HepG2 (cell line): Measurements from ENCODE around the gene ANKRD17. TPM values are rescaled to one million over a fixed set of nuclear protein-coding genes. Genes with fewer than 3 reads are reported as not detected.
A peak's percentile ranks its signal among the peaks of the same experiment; 100 is the strongest.

Experiments
- ATAC-seq: fragments of 200-7000 bp; cut with Tn5 transposase; 3 replicates; pipeline ENCODE4 v1.9.1; 2020; ENCODE audit warnings: mild to moderate bottlenecking, moderate library complexity
- BruUV-seq: library from RNA; stranded (reverse); fragments of 400-500 nt; replicated peaks from 2 replicates; lab custom pipeline; 2021; lab: Mats Ljungman, UMichigan
- CTCF ChIA-PET: fragments of 300-600 bp; formaldehyde crosslinking; extraction: SDS; loops from one replicate; lab custom pipeline; 2021; ENCODE audit warnings: low total read pairs, inconsistent platforms, low intra/inter-chr PET ratio; lab: Yijun Ruan, JAX
- POLR2A ChIA-PET: fragments of 350-600 bp; sonication (Branson Sonifier 250); formaldehyde crosslinking; loops from one replicate; lab custom pipeline; 2020; ENCODE audit warnings: antibody characterized with exemption, inconsistent platforms; lab: Yijun Ruan, JAX
- DNase-seq: peaks from one replicate; pipeline ENCODE4 v3.0.0-alpha.2; 2015; ENCODE audit warnings: low spot score
- FAIRE-seq: peaks from 3 replicates; lab custom pipeline; 2011; peaks lifted over from hg19 to GRCh38; lab: Jason Lieb, UNC
- H2AFZ ChIP-seq: one replicate; pipeline ENCODE4 v1.6.1; 2011; ENCODE audit warnings: low read length, inconsistent platforms
- H3K27ac ChIP-seq: fragments of 300-600 bp; 3 replicates; pipeline ENCODE4 v1.8.0; 2011; ENCODE audit warnings: mixed run types, mild to moderate bottlenecking, mixed read lengths, low read length, inconsistent platforms; ENCODE audit not compliant: insufficient read depth; ENCODE audit errors: extremely low read length
- H3K27me3 ChIP-seq, 2 experiments: fragments of 200-600 bp in 1 of 2; 2 replicates in 1 of 2; 3 replicates in 1 of 2; pipeline versions ENCODE4 v1.6.0 to v1.8.0; 2011; ENCODE audit warnings: low read length in 2 of 2, mild to moderate bottlenecking in 2 of 2, moderate library complexity in 2 of 2, inconsistent platforms in 1 of 2; ENCODE audit not compliant: insufficient read depth in 2 of 2, control insufficient read depth in 1 of 2
- H3K36me3 ChIP-seq, 2 experiments: fragments of 200-600 bp in 1 of 2; replicated peaks in 1 of 2; 2 replicates in 1 of 2; 3 replicates in 1 of 2; pipeline versions ENCODE4 v1.5.1 to v1.8.0; 2011; ENCODE audit warnings: low read length in 2 of 2, inconsistent platforms in 1 of 2; ENCODE audit not compliant: insufficient read depth in 2 of 2, control insufficient read depth in 1 of 2
- H3K4me1 ChIP-seq: 2 replicates; pipeline ENCODE4 v1.5.1; 2012; ENCODE audit warnings: low read length, inconsistent platforms; ENCODE audit not compliant: insufficient read depth
- H3K4me2 ChIP-seq: 2 replicates; pipeline ENCODE4 v1.6.0; 2011; ENCODE audit warnings: low read depth, low read length, inconsistent platforms
- H3K4me3 ChIP-seq, 3 experiments: fragments of 200-600 bp in 1 of 3; sonication (generic), shearing (Covaris generic) in 1 of 3; replicated peaks in 1 of 3; 2 replicates each; pipeline ENCODE4 v1.5.1; 2011 to 2016; ENCODE audit warnings: low read length in 3 of 3, inconsistent platforms in 2 of 3, low read depth in 2 of 3, mild to moderate bottlenecking in 2 of 3, control low read depth in 1 of 3, mixed read lengths in 1 of 3; ENCODE audit not compliant: insufficient read depth in 1 of 3
- H3K79me2 ChIP-seq: one replicate; pipeline ENCODE4 v1.6.1; 2011; ENCODE audit warnings: low read length, inconsistent platforms; ENCODE audit not compliant: insufficient read depth
- H3K9ac ChIP-seq: 2 replicates; pipeline ENCODE4 v1.6.0; 2011; ENCODE audit warnings: mild to moderate bottlenecking, low read depth, low read length, inconsistent platforms; ENCODE audit not compliant: insufficient read depth
- H3K9me3 ChIP-seq: 2 replicates; pipeline ENCODE4 v1.5.1; 2012; ENCODE audit warnings: mild to moderate bottlenecking, low read length
- H4K20me1 ChIP-seq: 2 replicates; pipeline ENCODE4 v1.6.0; 2011; ENCODE audit warnings: inconsistent platforms, mild to moderate bottlenecking, low read length, moderate library complexity; ENCODE audit not compliant: insufficient read depth
- ATRX ChIP-seq: sonication (generic); formaldehyde crosslinking; IDR thresholded peaks from 2 replicates; pipeline ENCODE4 v1.4.0; 2020; ENCODE audit warnings: missing genetic modification reagents, borderline replicate concordance
- EEA1 ChIP-seq: sonication (generic); formaldehyde crosslinking; IDR thresholded peaks from 2 replicates; pipeline ENCODE4 v1.5.1; 2020; ENCODE audit warnings: mild to moderate bottlenecking, missing genetic modification reagents, borderline replicate concordance
- HNRNPL ChIP-seq: fragments of 200-400 bp; formaldehyde crosslinking; IDR thresholded peaks from 2 replicates; pipeline ENCODE4 v1.6.1; 2017; ENCODE audit warnings: mild to moderate bottlenecking, low read depth, low read length
- MEIS1 ChIP-seq: sonication (generic); formaldehyde crosslinking; IDR thresholded peaks from 2 replicates; pipeline ENCODE4 v1.9.0; 2021; ENCODE audit warnings: mild to moderate bottlenecking, missing genetic modification reagents, moderate library complexity, borderline replicate concordance
- NFKB2 ChIP-seq: sonication (generic); formaldehyde crosslinking; IDR thresholded peaks from 2 replicates; pipeline ENCODE4 v1.4.0; 2020; ENCODE audit warnings: missing genetic modification reagents, borderline replicate concordance
- ZFP1 ChIP-seq: IDR thresholded peaks from 2 replicates; pipeline ENCODE4 v1.6.1; 2016
- ZFP36L2 ChIP-seq: sonication (generic); formaldehyde crosslinking; IDR thresholded peaks from 2 replicates; pipeline ENCODE4 v1.4.0; 2020; ENCODE audit warnings: missing genetic modification reagents
- WGBS: methylation state at CpG from one replicate; pipeline ENCODE4 v1.1.6; 2017; ENCODE audit warnings: low lambda C conversion rate; 5-methylcytosine and 5-hydroxymethylcytosine counted together
- in situ Hi-C: cut with HindIII; loops from 2 replicates; pipeline ENCODE4 v1.10.0; 2017; ENCODE audit warnings: low pct_unique_long_range_greater_than_20kb; ENCODE audit not compliant: extremely low pct_ligation_motif_present
- intact Hi-C: fragments of 100-400 bp; cut with micrococcal nuclease; formaldehyde crosslinking; loops from one replicate; pipeline ENCODE4 v1.10.0; 2022; ENCODE audit not compliant: unreplicated experiment
- polyA plus RNA-seq, 8 experiments: library from polyadenylated mRNA; depleted of rRNA in 3 of 8; stranded (reverse) in 7 of 8; unstranded in 1 of 8; fragments of >200 nt; fragmentation: Illumina TruSeq in 4 of 8; extraction: Trizol in 4 of 8; gene quantifications; 2 replicates each; pipeline versions ENCODE4 v1.2.1 to v1.2.3, GENCODE V29; 2011 to 2016; ENCODE audit warnings: low read depth in 4 of 8, missing spikeins in 1 of 8, mixed read lengths in 1 of 8; ENCODE audit not compliant: insufficient read depth in 1 of 8
- total RNA-seq, 5 experiments: library from RNA; depleted of rRNA; stranded (reverse); fragments of >200 nt; fragmentation: Illumina TruSeq; extraction: Trizol; gene quantifications; 2 replicates each; pipeline ENCODE4 v1.2.3, GENCODE V29; 2016; ENCODE audit warnings: low read depth in 1 of 5
- TF ChIP-seq, protein P1 (sequence below): sonication (generic); formaldehyde crosslinking; conservative IDR thresholded peaks from 2 replicates; pipeline ENCODE4 v1.4.0; 2020; ENCODE audit warnings: missing genetic modification reagents
- TF ChIP-seq, protein P2 (sequence below): sonication (generic); formaldehyde crosslinking; IDR thresholded peaks from 2 replicates; pipeline ENCODE4 v1.4.0; 2020; ENCODE audit warnings: missing genetic modification reagents, borderline replicate concordance
- TF ChIP-seq, protein P3 (sequence below): IDR thresholded peaks from 2 replicates; pipeline ENCODE4 v1.6.1; 2012; ENCODE audit warnings: inconsistent platforms

ANKRD17 gene
- total and polyA plus RNA-seq, 2 of the 13 experiments (the other 11 are each of a cell fraction or from before 2014, with no cell fraction given) = 55.7 to 61.1 TPM

DNA sequence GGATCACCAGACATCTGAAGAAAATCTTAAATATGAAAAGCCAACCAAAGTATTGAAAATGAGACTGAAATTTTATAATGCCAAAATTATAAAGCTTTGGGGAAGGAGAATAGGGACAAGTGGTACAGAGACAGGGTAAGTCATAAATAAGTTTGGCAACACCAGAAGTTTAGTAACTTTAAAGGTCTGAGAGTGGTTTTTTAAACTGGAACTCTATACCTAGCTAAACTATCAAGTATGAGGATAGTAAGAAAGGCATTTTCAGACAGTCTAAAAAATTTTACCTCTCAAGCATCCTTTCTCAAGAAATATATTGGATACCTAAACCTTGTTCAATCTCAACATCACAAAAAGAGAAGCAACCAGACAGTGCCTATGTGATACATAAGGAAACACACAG lies 92.4 kb downstream of the ANKRD17 start:
- FAIRE-seq = no peak
- no peak for DNase-seq

DNA sequence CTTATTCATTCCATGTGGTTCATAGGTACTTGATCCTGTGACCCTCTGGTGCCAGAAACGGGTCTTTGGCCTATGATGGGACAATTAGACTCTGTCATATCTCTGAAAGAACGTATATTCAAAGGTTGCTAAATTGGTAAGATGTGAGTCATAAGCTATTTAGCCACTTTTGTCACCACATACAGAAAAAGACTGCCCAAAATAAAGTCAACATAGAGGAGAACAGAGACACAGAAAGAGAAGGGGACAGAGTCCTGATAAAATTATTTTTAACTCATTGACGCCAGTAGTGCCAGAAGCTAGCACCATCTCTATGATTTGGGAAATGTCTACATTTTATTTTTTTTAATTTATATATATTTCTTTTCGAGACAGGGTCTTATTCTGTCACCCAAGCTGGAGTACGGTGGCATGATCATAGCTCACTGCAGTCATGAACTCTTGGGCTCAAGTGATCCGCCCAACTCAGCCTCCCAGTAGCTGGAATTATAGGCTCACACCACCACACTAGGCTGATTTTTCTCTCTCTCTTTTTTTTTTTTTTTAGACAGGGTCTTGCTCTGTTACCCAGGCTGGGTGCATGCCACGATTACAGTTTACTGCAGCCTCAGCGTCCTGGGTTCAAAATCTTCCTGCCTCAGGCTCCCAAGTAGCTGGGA lies 96.9 kb downstream of the ANKRD17 start:
- ChIA-PET CTCF (no interaction called here), POLR2A (no interaction called here)
- 96% methylated on average over 8 of the region's 8 CpGs for WGBS
- 0 out of 2 replicates have a peak, but pooled peaks cover 2% of the 10 kb centered on the region for H4K20me1 ChIP-seq
- intact Hi-C loops (no loop called here), in situ Hi-C loops (no loop called here)
- no peak overlapping the region for H2AFZ ChIP-seq
- no peaks in the 10 kb centered on the region for H3K4me1 ChIP-seq
- FAIRE-seq = no peak
- no peaks in the 10 kb centered on the region for H3K9me3 ChIP-seq
- no peak overlapping the region for H3K4me3 ChIP-seq
- no peaks in the 10 kb centered on the region for H3K27me3 ChIP-seq
- DNase-seq = no peak
- no peak overlapping the region for H3K27ac ChIP-seq
- ATAC-seq = no peak
- H3K4me2 ChIP-seq = no peak overlapping the region
- no peak overlapping the region for H3K9ac ChIP-seq
- H3K79me2 ChIP-seq = peaks cover 9% of the 10 kb centered on the region
- no TSS peak for BruUV-seq
- peaks cover 10 to 76% of the 10 kb centered on the region in 2 experiments for H3K36me3 ChIP-seq
- TF ChIP-seq, protein P1, sequence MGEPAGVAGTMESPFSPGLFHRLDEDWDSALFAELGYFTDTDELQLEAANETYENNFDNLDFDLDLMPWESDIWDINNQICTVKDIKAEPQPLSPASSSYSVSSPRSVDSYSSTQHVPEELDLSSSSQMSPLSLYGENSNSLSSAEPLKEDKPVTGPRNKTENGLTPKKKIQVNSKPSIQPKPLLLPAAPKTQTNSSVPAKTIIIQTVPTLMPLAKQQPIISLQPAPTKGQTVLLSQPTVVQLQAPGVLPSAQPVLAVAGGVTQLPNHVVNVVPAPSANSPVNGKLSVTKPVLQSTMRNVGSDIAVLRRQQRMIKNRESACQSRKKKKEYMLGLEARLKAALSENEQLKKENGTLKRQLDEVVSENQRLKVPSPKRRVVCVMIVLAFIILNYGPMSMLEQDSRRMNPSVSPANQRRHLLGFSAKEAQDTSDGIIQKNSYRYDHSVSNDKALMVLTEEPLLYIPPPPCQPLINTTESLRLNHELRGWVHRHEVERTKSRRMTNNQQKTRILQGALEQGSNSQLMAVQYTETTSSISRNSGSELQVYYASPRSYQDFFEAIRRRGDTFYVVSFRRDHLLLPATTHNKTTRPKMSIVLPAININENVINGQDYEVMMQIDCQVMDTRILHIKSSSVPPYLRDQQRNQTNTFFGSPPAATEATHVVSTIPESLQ (CRISPR knock-in tag) = no peak
- TF ChIP-seq, protein P2, sequence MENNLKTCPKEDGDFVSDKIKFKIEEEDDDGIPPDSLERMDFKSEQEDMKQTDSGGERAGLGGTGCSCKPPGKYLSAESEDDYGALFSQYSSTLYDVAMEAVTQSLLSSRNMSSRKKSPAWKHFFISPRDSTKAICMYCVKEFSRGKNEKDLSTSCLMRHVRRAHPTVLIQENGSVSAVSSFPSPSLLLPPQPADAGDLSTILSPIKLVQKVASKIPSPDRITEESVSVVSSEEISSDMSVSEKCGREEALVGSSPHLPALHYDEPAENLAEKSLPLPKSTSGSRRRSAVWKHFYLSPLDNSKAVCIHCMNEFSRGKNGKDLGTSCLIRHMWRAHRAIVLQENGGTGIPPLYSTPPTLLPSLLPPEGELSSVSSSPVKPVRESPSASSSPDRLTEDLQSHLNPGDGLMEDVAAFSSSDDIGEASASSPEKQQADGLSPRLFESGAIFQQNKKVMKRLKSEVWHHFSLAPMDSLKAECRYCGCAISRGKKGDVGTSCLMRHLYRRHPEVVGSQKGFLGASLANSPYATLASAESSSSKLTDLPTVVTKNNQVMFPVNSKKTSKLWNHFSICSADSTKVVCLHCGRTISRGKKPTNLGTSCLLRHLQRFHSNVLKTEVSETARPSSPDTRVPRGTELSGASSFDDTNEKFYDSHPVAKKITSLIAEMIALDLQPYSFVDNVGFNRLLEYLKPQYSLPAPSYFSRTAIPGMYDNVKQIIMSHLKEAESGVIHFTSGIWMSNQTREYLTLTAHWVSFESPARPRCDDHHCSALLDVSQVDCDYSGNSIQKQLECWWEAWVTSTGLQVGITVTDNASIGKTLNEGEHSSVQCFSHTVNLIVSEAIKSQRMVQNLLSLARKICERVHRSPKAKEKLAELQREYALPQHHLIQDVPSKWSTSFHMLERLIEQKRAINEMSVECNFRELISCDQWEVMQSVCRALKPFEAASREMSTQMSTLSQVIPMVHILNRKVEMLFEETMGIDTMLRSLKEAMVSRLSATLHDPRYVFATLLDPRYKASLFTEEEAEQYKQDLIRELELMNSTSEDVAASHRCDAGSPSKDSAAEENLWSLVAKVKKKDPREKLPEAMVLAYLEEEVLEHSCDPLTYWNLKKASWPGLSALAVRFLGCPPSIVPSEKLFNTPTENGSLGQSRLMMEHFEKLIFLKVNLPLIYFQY = no peak
- TF ChIP-seq NFKB2 (no peak), ZFP36L2 (CRISPR knock-in tag) (no peak), HNRNPL (no peak), ATRX (CRISPR knock-in tag) (no peak), MEIS1 (CRISPR knock-in tag) (no peak), EEA1 (no peak)

More for the DNA sequence above, 92.4 kb downstream of the ANKRD17 start:
- intact Hi-C loops = no loop called here
- TF ChIP-seq, protein P3, sequence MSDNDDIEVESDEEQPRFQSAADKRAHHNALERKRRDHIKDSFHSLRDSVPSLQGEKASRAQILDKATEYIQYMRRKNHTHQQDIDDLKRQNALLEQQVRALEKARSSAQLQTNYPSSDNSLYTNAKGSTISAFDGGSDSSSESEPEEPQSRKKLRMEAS = no peak
- peak; percentile 97; the same call in 1 of the 2 replicates for TF ChIP-seq ZFP1 (CRISPR knock-in tag)
- H3K4me3 ChIP-seq = no peak overlapping the region
- H3K9ac ChIP-seq = no peak overlapping the region
- BruUV-seq = no TSS peak
- in situ Hi-C loops = no loop called here
- H3K9me3 ChIP-seq = no peaks in the 10 kb centered on the region
- H3K27ac ChIP-seq = no peak overlapping the region
- H2AFZ ChIP-seq = no peak overlapping the region
- ChIA-PET CTCF (no interaction called here), POLR2A (interaction anchor here (1.3 kb wide), 1 partner anchor 92 kb away, joined by 3 read pairs; the partner anchor contains the start of gene ANKRD17)
- H3K79me2 ChIP-seq = peaks cover 15% of the 10 kb centered on the region
- ATAC-seq = no peak
- H4K20me1 ChIP-seq = peaks cover 5% of the 10 kb centered on the region; the same call in 1 of the 2 replicates
- H3K36me3 ChIP-seq = peaks cover 22 to 83% of the 10 kb centered on the region in 2 experiments
- no peaks in the 10 kb centered on the region for H3K4me1 ChIP-seq
- H3K27me3 ChIP-seq = no peaks in the 10 kb centered on the region
- no peak overlapping the region for H3K4me2 ChIP-seq
